Peyer's patch (tissue), 4 donors: ENCODE measurements around the gene MAB21L4. TPM values are rescaled to one million over a fixed set of nuclear protein-coding genes. Genes with fewer than 3 reads are reported as not detected.

Source experiments
- DNase-seq, 3 donors: peaks; one replicate each; pipeline ENCODE4 v3.0.0-alpha.2; 2017 to 2019
- H3K27ac ChIP-seq, 4 donors: fragments of 200-600 bp; sonication (generic); one replicate each; pipeline ENCODE4 v1.5.1; 2016 to 2019
- H3K27me3 ChIP-seq, 2 donors: fragments of 200-600 bp; sonication (generic); one replicate each; pipeline ENCODE4 v1.5.1; 2019
- H3K36me3 ChIP-seq, 3 donors: fragments of 200-600 bp; sonication (generic); one replicate each; pipeline ENCODE4 v1.5.1; 2016 to 2019
- H3K4me1 ChIP-seq, 4 donors: fragments of 200-600 bp; sonication (generic); one replicate each; pipeline ENCODE4 v1.5.1; 2016 to 2019
- H3K4me3 ChIP-seq, 4 donors: fragments of 200-600 bp; sonication (generic); 1 replicate in 3 of 4; 2 replicates in 1 of 4; pipeline ENCODE4 v1.5.1; 2016 to 2019; ENCODE audit warnings: mild to moderate bottlenecking in 1 of 4
- H3K9me3 ChIP-seq, 4 donors: fragments of 200-600 bp; sonication (generic); one replicate each; pipeline ENCODE4 v1.5.1; 2016 to 2019; ENCODE audit warnings: mild to moderate bottlenecking in 1 of 4
- POLR2A ChIP-seq, 2 donors: fragments of 450-650 bp; IDR thresholded peaks; one replicate each; pipeline ENCODE4 v1.5.1; 2017; ENCODE audit warnings: antibody characterized with exemption in 2 of 2, mild to moderate bottlenecking in 2 of 2, moderate library complexity in 2 of 2
- total RNA-seq, 4 donors: library from RNA; depleted of rRNA; stranded (reverse); fragments of >200 nt; gene quantifications; one replicate each; pipeline ENCODE4 v1.1.0, GENCODE V29; 2016
- TF ChIP-seq, protein P1 (sequence below), 6 experiments: fragments of 450-650 bp in 4 of 6; fragments of 200-600 bp in 2 of 6; sonication (generic) in 1 of 6; IDR thresholded peaks; one replicate each; pipeline ENCODE4 v1.5.1; 2017 to 2019; ENCODE audit warnings: antibody characterized with exemption in 6 of 6, mild to moderate bottlenecking in 3 of 6, moderate library complexity in 1 of 6

MAB21L4 gene
- total RNA-seq, 4 donors from 2014 or later, result 2.1 to 6.1 (median 3.7) TPM; not detected in 1

DNA sequence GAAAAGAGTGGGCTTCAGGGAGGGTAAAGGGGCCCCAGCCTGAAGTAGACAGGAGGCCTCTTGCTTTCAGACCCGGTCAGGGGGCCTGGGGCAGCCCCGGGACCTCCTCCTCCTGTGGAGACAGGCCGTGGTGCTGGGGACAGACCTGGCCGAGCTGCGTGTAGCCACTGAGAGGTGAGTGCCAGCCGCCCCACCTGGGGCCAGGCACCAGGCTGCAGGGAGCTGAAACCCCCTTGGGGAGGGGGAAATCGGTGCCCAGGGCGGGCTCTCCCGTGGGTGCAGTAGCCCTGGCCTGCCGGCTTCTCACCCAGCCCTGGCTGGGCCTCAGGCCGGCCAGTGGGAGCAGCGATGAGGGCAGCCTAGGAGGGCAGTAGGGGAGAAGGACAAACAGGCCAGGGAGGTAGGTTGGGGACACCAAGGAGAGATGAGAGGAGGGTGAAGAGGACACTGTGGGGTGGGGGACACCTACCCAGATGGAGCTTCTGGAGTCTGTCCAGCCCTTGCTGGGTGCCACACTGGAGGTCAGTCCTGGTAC is 34.2 kb upstream of the MAB21L4 start:
- no peaks in the 10 kb centered on the region for H3K4me1 ChIP-seq
- no peaks in the 10 kb centered on the region for H3K36me3 ChIP-seq
- peak in 2 of 3 donors; percentile 19 to 41 for DNase-seq
- no peak for TF ChIP-seq POLR2A (IDR thresholded peaks at IDR 0.05)
- no peaks in the 10 kb centered on the region for H3K9me3 ChIP-seq
- no peak overlapping the region for H3K27ac ChIP-seq
- no peak overlapping the region for H3K4me3 ChIP-seq
- no peaks in the 10 kb centered on the region for H3K27me3 ChIP-seq

GRCh38 chr2:240929364-240930095 is 33.6 kb upstream of the MAB21L4 start:
- Histone ChIP-seq H3K4me3 (no peak overlapping the region), H3K27me3 (no peaks in the 10 kb centered on the region), H3K27ac (no peak overlapping the region), H3K4me1 (no peaks in the 10 kb centered on the region), H3K9me3 (no peaks in the 10 kb centered on the region), H3K36me3 (no peaks in the 10 kb centered on the region)
- TF ChIP-seq, protein P1, sequence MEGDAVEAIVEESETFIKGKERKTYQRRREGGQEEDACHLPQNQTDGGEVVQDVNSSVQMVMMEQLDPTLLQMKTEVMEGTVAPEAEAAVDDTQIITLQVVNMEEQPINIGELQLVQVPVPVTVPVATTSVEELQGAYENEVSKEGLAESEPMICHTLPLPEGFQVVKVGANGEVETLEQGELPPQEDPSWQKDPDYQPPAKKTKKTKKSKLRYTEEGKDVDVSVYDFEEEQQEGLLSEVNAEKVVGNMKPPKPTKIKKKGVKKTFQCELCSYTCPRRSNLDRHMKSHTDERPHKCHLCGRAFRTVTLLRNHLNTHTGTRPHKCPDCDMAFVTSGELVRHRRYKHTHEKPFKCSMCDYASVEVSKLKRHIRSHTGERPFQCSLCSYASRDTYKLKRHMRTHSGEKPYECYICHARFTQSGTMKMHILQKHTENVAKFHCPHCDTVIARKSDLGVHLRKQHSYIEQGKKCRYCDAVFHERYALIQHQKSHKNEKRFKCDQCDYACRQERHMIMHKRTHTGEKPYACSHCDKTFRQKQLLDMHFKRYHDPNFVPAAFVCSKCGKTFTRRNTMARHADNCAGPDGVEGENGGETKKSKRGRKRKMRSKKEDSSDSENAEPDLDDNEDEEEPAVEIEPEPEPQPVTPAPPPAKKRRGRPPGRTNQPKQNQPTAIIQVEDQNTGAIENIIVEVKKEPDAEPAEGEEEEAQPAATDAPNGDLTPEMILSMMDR (IDR thresholded peaks at IDR 0.05), result no peak
- TF ChIP-seq POLR2A (IDR thresholded peaks at IDR 0.05), result no peak
- DNase-seq, result peak in 1 of 3 donors; percentile 25

DNA sequence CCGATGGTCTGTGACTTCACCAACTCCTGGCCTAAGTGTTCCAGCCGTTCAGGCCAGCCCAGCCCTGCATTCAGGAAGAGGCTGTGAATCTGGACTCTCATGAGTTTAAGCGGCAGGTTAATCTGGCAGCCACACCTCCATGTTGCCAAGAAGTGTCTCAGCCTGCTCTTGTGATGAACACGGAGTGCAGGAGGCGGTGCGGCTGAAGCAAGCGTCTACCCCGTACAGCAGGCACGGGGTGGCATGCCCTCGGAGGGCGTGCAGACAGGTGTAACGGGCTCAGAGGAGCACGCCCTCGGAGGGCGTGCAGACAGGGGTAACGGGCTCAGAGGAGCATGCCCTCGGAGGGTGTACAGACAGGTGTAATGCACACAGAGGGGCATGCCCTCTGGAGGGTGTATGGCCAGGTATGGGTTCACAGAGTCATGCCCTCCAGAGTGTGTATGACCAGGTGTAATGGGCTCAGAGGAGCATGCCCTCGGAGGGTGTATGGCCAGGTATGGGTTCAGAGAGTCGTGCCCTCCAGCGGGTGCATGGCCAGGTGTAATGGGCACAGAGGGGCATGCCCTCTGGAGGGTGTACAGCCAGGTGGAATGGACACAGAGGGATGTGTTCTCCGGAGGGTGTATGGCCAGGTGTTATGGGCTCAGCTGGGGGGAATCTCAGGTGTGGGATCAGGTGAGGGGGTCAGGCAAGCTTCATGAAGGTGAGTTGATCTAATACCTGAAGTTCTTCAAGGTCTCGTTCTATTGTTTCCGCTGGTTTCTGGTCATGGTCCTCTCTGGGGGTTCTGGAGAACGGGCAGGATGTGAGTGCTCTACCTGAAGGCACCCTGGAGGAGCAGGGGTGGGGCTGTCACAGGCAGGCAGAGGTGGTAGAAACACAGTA is 32.8 kb upstream of the MAB21L4 start:
- peak in 1 of 3 donors; percentile 33 for DNase-seq
- TF ChIP-seq POLR2A (IDR thresholded peaks at IDR 0.05), result no peak
- TF ChIP-seq, protein P1 (IDR thresholded peaks at IDR 0.05), result no peak
- no peaks in the 10 kb centered on the region for H3K4me1 ChIP-seq
- H3K9me3 ChIP-seq, result no peaks in the 10 kb centered on the region
- H3K36me3 ChIP-seq, result no peaks in the 10 kb centered on the region
- H3K27me3 ChIP-seq, result no peaks in the 10 kb centered on the region
- no peak overlapping the region for H3K27ac ChIP-seq
- no peak overlapping the region for H3K4me3 ChIP-seq

GRCh38 chr2:240927390-240927781 is 31.4 kb upstream of the MAB21L4 start:
- no peak overlapping the region for H3K4me3 ChIP-seq
- H3K9me3 ChIP-seq, result no peaks in the 10 kb centered on the region
- no peaks in the 10 kb centered on the region for H3K4me1 ChIP-seq
- no peaks in the 10 kb centered on the region for H3K36me3 ChIP-seq
- H3K27me3 ChIP-seq, result no peaks in the 10 kb centered on the region
- no peak for TF ChIP-seq POLR2A (IDR thresholded peaks at IDR 0.05)
- TF ChIP-seq, protein P1 (IDR thresholded peaks at IDR 0.05), result no peak
- H3K27ac ChIP-seq, result no peak overlapping the region
- no peak for DNase-seq

GRCh38 chr2:240926516-240927389 is 30.8 kb upstream of the MAB21L4 start:
- peak in 2 of 3 donors; percentile 44 to 51 for DNase-seq
- Histone ChIP-seq H3K9me3 (no peaks in the 10 kb centered on the region), H3K27me3 (no peaks in the 10 kb centered on the region), H3K4me1 (no peaks in the 10 kb centered on the region), H3K27ac (peak overlapping the region in 1 of 4 donors; percentile 22), H3K36me3 (no peaks in the 10 kb centered on the region), H3K4me3 (peak overlapping the region in 1 of 4 donors; percentile 2)
- TF ChIP-seq, protein P1 (IDR thresholded peaks at IDR 0.05), result no peak
- TF ChIP-seq POLR2A (IDR thresholded peaks at IDR 0.05), result no peak
